Spinal cord (tissue), 10 donors: ENCODE measurements around the gene MEAF6. TPM values are rescaled to one million over a fixed set of nuclear protein-coding genes. Genes with fewer than 3 reads are reported as not detected.
"Not testable (repeated sequence)": the region's sequence is repeated elsewhere in the genome, so short reads cannot be mapped to it uniquely, and the experiment has no call there.

Source experiments
- DNase-seq, 6 donors: peaks; one replicate each; pipeline versions ENCODE4 v3.0.0 to v3.0.0-alpha.2; 2013 to 2015; ENCODE audit warnings: low spot score in 6 of 6, low read depth in 4 of 6
- H3K27ac ChIP-seq: one replicate; pipeline ENCODE4 v1.5.1; 2013; ENCODE audit warnings: low read depth, low read length, control low read depth
- H3K27me3 ChIP-seq: one replicate; pipeline ENCODE4 v1.6.1; 2013; ENCODE audit warnings: low read length; ENCODE audit not compliant: control insufficient read depth, insufficient read depth
- H3K36me3 ChIP-seq: one replicate; pipeline ENCODE4 v1.6.1; 2013; ENCODE audit warnings: low read length; ENCODE audit not compliant: control insufficient read depth, insufficient read depth
- H3K4me1 ChIP-seq: one replicate; pipeline ENCODE4 v1.6.1; 2013; ENCODE audit warnings: low read length; ENCODE audit not compliant: control insufficient read depth, insufficient read depth
- H3K4me3 ChIP-seq: one replicate; pipeline ENCODE4 v1.5.1; 2013; ENCODE audit warnings: low read depth, low read length, control low read depth
- H3K9me3 ChIP-seq: one replicate; pipeline ENCODE4 v1.6.1; 2013; ENCODE audit warnings: low read length; ENCODE audit not compliant: control insufficient read depth, insufficient read depth
- WGBS: methylation state at CpG from one replicate; pipeline ENCODE4 v1.1.5; 2013; ENCODE audit warnings: missing lambda C conversion rate; ENCODE audit not compliant: insufficient coverage; 5-methylcytosine and 5-hydroxymethylcytosine counted together
- polyA plus RNA-seq, 2 donors: library from polyadenylated mRNA; unstranded; fragments of 120-200 nt; gene quantifications; one replicate each; pipeline ENCODE4 v1.2.1, GENCODE V29; 2013; ENCODE audit not compliant: insufficient read length in 2 of 2
- total RNA-seq, 2 donors: library from RNA; depleted of rRNA in 1 of 2; stranded (reverse); fragments of 120-200 nt in 1 of 2; fragments of >200 nt in 1 of 2; gene quantifications; one replicate each; pipeline versions ENCODE4 v1.2.3 to v1.2.4, GENCODE V29; 2013 to 2014
- donor health status: healthy.

Gene MEAF6
- total and polyA plus RNA-seq, 4 donors: 74.2 to 139 (median 105) TPM

GRCh38 chr1:37533317-37534093 lies 18.9 kb upstream of the MEAF6 start:
- WGBS: 100% methylated on average over 2 of the region's 4 CpGs
- DNase-seq: no peak
- Histone ChIP-seq H3K27ac (no peak overlapping the region), H3K27me3 (no peaks in the 10 kb centered on the region), H3K9me3 (no peaks in the 10 kb centered on the region), H3K4me1 (no peaks in the 10 kb centered on the region), H3K4me3 (no peak overlapping the region), H3K36me3 (peaks cover 13% of the 10 kb centered on the region)

DNA sequence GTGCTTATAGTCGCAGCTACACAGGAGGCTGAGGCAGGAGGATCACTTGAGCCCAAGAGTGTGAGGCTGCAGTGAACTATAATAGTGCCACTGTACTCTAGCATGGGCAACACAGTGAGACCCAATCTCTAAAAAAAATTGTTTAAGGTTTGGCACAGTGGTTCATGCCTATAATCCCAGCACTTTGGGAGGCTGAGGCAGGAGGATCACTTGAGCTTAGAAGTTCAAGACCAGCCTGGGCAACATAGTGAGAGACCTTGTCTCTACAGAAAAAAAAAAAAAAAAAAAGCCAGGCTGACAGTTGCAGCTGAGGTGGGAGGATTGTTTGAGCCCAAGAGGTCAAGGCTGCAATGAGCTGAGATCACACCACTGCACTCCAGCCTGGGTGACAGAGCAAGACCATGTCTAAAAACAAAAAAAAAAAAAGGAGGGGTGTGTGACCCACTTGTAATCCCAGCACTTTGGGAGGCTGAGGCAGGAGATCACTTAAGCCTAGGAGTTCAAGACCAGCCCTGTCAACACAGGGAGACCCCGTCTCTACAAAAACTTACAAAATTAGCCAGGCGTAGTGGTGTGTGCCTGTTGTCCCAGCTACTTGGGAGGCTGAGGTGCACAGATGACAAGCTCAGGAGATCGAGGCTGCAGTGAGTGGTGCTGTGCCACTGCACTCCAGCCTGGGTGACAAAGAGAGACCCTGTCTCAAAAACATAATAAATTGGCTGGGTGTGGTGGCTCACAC lies 18.0 kb upstream of the MEAF6 start:
- H3K4me1 ChIP-seq, H3K4me3 ChIP-seq, H3K36me3 ChIP-seq, H3K27me3 ChIP-seq, H3K27ac ChIP-seq, DNase-seq, H3K9me3 ChIP-seq: not testable (repeated sequence)
- 83% methylated on average over 2 of the region's 4 CpGs for WGBS

- H3K27ac ChIP-seq, H3K4me3 ChIP-seq, H3K9me3 ChIP-seq, H3K27me3 ChIP-seq, H3K36me3 ChIP-seq, DNase-seq, H3K4me1 ChIP-seq: not testable (repeated sequence)
- no CpG with 5 or more reads among the region's 1 CpG for WGBS
Observed at GRCh38 chr1:37529888-37530287, 15.3 kb upstream of the MEAF6 start.

DNA sequence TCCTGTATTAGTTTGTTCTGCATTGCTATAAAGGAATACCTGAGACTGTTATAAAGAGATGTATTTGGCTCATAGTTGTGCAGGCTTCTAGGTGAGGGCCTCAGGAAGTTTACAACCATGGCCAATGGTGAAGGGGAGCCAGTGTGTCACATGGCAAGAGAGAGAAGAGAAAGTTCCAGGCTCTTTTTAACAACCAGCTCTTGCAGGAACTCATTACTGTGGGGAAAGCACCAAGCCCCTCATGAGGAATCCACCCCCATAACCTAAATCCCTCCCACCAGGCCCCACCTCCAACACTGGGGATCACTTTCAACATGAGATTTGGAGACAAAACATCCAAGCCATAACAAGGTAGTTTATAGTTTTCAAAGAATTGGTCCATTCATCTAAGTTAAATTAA lies 5.0 kb upstream of the MEAF6 start:
- Histone ChIP-seq H3K9me3 (no peaks in the 10 kb centered on the region), H3K27me3 (no peaks in the 10 kb centered on the region), H3K4me1 (no peaks in the 10 kb centered on the region), H3K36me3 (no peaks in the 10 kb centered on the region), H3K27ac (no peak overlapping the region), H3K4me3 (no peak overlapping the region)
- DNase-seq: no peak

DNA sequence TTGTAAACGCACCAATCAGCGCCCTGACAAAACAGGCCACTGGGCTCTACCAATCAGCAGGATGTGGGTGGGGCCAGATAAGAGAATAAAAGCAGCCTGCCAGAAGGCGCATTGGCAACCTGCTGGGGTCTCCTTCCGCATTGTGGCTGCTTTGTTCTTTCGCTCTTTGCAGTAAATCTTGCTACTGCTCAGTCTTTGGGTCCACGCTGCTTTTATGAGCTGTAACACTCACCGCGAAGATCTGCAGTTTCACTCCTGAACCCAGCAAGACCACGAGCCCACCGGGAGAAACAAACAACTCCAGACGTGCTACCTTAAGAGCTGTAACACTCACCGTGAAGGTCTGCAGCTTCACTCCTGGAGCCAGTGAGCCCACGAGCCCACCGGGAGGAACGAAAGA lies 4.4 kb upstream of the MEAF6 start:
- not testable (repeated sequence) for DNase-seq, H3K27ac ChIP-seq, H3K36me3 ChIP-seq, H3K4me3 ChIP-seq, H3K9me3 ChIP-seq, H3K4me1 ChIP-seq, H3K27me3 ChIP-seq
- 52% methylated on average over 15 of the region's 15 CpGs for WGBS

GRCh38 chr1:37518241-37518640 lies 3.7 kb upstream of the MEAF6 start:
- not testable (repeated sequence) for H3K4me1 ChIP-seq, H3K27ac ChIP-seq, H3K9me3 ChIP-seq, H3K4me3 ChIP-seq, H3K27me3 ChIP-seq, DNase-seq, H3K36me3 ChIP-seq
- WGBS: 97% methylated on average over 6 of the region's 31 CpGs

DNA sequence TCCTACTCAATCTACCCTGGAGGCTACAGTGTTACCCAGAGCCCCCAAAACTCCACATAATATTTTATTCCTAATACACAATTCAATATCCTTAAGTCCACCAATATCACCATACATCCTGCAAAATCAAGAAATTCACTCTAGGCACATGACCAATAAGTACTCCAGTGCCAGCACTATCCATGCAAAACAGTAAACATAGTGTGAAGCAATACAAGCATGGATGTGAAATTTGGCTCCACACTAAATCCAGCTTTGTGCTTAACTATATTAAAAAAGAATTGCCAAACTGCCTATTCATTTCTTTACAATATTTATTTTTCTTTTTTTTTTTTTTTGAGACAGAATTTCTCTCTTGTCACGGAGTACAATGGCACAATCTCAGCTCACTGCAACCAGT lies 3.0 kb upstream of the MEAF6 start:
- Histone ChIP-seq H3K36me3 (no peaks in the 10 kb centered on the region), H3K27me3 (no peaks in the 10 kb centered on the region), H3K4me1 (peaks cover 6% of the 10 kb centered on the region), H3K4me3 (no peak overlapping the region), H3K9me3 (no peaks in the 10 kb centered on the region), H3K27ac (no peak overlapping the region)
- WGBS: 100% methylated on average over 1 of the region's 1 CpG
- no peak for DNase-seq

GRCh38 chr1:37515185-37516034 lies 844 bp upstream of the MEAF6 start:
- Histone ChIP-seq H3K9me3 (no peaks in the 10 kb centered on the region), H3K27me3 (no peaks in the 10 kb centered on the region), H3K27ac (peak overlapping the region; percentile 88), H3K4me1 (peaks cover 6% of the 10 kb centered on the region), H3K36me3 (peaks cover 4% of the 10 kb centered on the region), H3K4me3 (peak overlapping the region; percentile 69)
- 67% methylated on average over 4 of the region's 18 CpGs for WGBS
- peak in 1 of 6 donors; percentile 5 for DNase-seq

DNA sequence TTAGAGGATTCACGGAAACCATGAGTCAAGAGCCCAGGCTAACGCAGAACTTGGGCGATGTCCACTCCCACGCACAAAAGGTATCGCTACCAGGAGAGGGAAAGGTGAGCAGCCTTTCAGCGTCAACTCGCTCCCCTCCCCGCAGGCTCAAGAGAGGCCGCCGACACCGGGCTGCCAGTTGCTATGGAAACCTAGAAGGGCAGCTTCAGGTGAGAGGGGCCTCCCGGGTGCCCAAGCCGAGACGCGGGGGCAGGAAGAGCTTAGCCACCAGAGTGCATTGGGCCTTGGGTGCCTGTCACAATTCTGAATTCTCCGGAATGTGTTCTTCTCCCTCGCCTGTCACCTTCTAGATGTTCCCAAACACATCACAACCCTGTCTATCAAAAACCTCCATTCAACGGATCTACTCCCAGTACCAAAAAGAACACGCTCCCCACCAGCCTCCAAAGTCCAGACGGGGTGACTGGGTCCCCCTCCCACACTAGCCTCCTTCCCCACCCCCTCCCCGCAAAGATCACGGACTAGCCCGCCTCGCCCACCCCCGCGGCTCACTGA lies 694 bp downstream of the MEAF6 start:
- Histone ChIP-seq H3K27me3 (no peaks in the 10 kb centered on the region), H3K9me3 (no peaks in the 10 kb centered on the region), H3K4me1 (peaks cover 6% of the 10 kb centered on the region), H3K36me3 (peaks cover 11% of the 10 kb centered on the region), H3K27ac (no peak overlapping the region), H3K4me3 (peak overlapping the region; percentile 69)
- under 1% methylated on average over 19 of the region's 26 CpGs for WGBS
- peak in 4 of 6 donors; percentile 15 to 81 (median 26) for DNase-seq
